ENCODE results near the gene ALPG. TPM values are rescaled to one million over a fixed set of nuclear protein-coding genes. Genes with fewer than 3 reads are reported as not detected.
"Not testable (repeated sequence)": the region's sequence is repeated elsewhere in the genome, so short reads cannot be mapped to it uniquely, and the experiment has no call there.

ALPG gene
- total RNA-seq, 1 donor from 2014 or later = not detected

DNA sequence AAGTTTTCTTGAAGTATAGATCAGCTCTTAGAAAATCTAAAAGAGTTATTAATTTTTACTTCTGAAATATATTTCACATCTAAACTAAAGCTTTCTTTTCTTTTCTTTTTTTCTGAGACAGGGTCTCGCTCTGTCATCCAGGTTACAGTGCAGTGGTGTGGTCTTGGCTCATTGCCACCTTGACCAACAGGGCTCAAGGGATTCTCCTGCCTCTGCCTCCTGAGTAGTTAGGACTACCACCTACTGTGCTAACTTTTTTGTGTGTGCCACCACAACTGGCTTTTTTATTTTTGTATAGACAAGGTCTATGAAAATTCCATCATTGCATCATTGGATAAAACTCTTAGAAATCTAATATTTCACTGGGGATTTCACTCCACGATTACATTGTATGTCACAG lies 10.0 kb upstream of the ALPG start:
- TF ChIP-seq CTCF (IDR thresholded peaks at IDR 0.05; ENCODE audit: unreplicated experiment) = no peak
- no peak overlapping the region for H3K27ac Mint-ChIP-seq
- H3K4me1 Mint-ChIP-seq = no peaks in the 10 kb centered on the region
- no peak for DNase-seq (ENCODE audit: low spot score in 2 of 2, unreplicated experiment in 2 of 2)
- H3K36me3 Mint-ChIP-seq = no peaks in the 10 kb centered on the region
- H3K27me3 Mint-ChIP-seq (ENCODE audit: low read depth) = no peaks in the 10 kb centered on the region
- no peak overlapping the region for H3K4me3 Mint-ChIP-seq
- H3K9me3 Mint-ChIP-seq = no peaks in the 10 kb centered on the region

DNA sequence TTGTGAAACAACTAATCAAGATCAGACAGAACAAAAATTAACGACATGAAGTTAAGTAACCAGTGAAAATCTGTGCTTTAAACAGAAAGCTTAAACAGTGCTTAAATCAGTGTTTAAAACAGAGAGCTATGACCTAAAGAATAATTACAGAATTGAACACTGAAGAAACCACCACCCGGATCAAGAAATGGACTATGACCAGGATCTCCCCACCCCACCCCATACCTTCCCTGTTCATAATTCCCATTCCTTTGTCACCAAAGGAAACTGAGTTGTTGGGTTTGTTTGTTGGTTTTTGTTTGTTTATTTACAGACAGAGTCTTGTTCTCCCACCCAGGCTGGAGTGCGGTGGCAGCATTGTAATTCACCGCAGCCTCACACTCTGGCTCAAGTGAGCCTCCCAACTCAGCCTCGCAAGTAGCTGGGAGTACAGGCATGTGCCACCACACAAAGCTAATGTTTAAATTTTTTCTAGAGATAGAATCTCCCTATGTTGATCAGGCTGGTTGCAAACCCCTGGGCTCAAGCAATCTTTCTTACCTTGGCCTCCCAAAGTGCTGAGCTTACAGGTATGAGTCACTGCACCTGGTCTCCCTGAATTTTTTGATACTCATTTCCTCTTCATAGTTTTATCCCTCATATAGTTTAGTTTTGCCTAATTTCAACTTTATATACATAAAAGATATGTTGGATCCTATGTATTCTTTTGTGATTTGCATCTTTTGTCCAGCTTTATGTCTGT lies 8.2 kb upstream of the ALPG start:
- H3K36me3 Mint-ChIP-seq = no peaks in the 10 kb centered on the region
- H3K27ac Mint-ChIP-seq = no peak overlapping the region
- DNase-seq (ENCODE audit: low spot score in 2 of 2, unreplicated experiment in 2 of 2) = no peak
- H3K4me3 Mint-ChIP-seq = no peak overlapping the region
- no peaks in the 10 kb centered on the region for H3K4me1 Mint-ChIP-seq
- no peak for TF ChIP-seq CTCF (IDR thresholded peaks at IDR 0.05; ENCODE audit: unreplicated experiment)
- no peaks in the 10 kb centered on the region for H3K9me3 Mint-ChIP-seq
- peaks cover 3% of the 10 kb centered on the region for H3K27me3 Mint-ChIP-seq (ENCODE audit: low read depth)

DNA sequence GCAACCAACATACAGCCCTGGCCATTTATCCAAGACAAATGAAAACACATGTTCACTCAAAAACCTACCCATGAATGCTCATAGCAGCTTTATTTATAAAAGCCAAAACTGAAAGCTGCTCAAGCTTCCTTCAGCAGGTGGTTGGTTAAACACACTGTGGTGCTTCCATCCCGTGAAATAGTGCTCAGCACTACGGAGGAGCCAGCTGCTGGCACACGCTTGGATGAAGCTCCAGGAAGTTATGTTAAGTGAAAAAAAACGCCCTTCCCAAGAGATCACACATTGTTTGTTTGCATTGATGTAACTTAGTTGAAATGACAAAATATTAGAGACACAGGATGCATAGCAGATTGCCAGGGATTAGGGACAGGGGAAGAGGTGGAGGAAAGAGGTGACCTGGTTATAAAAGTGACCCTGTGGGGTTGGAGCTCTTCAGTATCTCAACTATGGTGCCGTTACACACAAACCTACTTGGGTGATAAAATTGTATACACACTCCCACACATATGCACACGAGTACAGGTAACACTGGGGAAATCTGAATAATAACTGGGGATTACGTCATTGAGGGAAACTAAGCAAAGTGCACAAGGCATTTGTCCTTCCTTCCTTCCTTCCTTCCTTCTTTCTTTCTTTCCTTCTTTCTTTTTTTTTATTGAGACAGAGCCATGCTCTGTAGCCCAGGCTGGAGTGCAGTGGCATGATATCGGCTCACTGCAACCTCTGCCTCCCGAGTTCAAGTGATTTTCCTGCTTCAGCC lies 6.2 kb upstream of the ALPG start:
- TF ChIP-seq CTCF (IDR thresholded peaks at IDR 0.05; ENCODE audit: unreplicated experiment) = no peak
- H3K27me3 Mint-ChIP-seq (ENCODE audit: low read depth) = peaks cover 3% of the 10 kb centered on the region
- H3K27ac Mint-ChIP-seq = no peak overlapping the region
- H3K9me3 Mint-ChIP-seq = no peaks in the 10 kb centered on the region
- no peaks in the 10 kb centered on the region for H3K36me3 Mint-ChIP-seq
- no peaks in the 10 kb centered on the region for H3K4me1 Mint-ChIP-seq
- H3K4me3 Mint-ChIP-seq = no peak overlapping the region
- DNase-seq (ENCODE audit: low spot score in 2 of 2, unreplicated experiment in 2 of 2) = no peak

- Mint-ChIP-seq H3K27ac (no peak overlapping the region), H3K36me3 (no peaks in the 10 kb centered on the region)
Observed at GRCh38 chr2:232402518-232402917, 4.1 kb upstream of the ALPG start.

GRCh38 chr2:232405943-232406510 lies 617 bp upstream of the ALPG start:
- Mint-ChIP-seq H3K9me3 (no peaks in the 10 kb centered on the region), H3K4me1 (no peaks in the 10 kb centered on the region), H3K4me3 (no peak overlapping the region), H3K36me3 (no peaks in the 10 kb centered on the region), H3K27me3 (ENCODE audit: low read depth) (peaks cover 14% of the 10 kb centered on the region), H3K27ac (no peak overlapping the region)
- no peak for DNase-seq (ENCODE audit: low spot score in 2 of 2, unreplicated experiment in 2 of 2)
- TF ChIP-seq CTCF (IDR thresholded peaks at IDR 0.05; ENCODE audit: unreplicated experiment) = no peak

More at GRCh38 chr2:232402518-232402917, 4.1 kb upstream of the ALPG start:
- TF ChIP-seq CTCF (IDR thresholded peaks at IDR 0.05; ENCODE audit: unreplicated experiment) = no peak
- Mint-ChIP-seq H3K4me3 (no peak overlapping the region), H3K9me3 (no peaks in the 10 kb centered on the region), H3K4me1 (no peaks in the 10 kb centered on the region), H3K27me3 (ENCODE audit: low read depth) (peaks cover 3% of the 10 kb centered on the region)
- DNase-seq (ENCODE audit: low spot score in 2 of 2, unreplicated experiment in 2 of 2) = no peak

DNA sequence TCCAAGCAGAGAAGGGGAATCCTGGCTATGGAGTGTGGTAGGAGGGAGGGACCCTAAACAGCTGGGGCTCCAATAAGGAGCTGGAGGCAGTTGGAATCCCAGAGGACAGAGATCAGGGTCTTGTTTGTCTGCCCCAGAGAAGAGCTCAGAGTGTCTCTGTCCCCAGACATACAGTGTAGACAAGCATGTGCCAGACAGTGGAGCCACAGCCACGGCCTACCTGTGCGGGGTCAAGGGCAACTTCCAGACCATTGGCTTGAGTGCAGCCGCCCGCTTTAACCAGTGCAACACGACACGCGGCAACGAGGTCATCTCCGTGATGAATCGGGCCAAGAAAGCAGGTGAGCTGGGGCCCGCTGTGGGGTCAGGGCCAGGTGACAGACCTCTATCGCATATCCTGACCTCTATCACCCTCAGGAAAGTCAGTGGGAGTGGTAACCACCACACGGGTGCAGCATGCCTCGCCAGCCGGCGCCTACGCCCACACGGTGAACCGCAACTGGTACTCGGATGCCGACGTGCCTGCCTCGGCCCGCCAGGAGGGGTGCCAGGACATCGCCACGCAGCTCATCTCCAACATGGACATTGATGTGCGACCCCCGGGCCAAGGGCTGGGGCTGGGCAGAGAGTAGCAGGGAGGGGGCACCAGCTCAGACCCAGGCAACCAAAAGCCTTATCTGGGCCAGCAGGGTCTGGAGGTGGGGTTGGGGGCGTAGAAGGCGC lies 945 bp downstream of the ALPG start:
- not testable (repeated sequence) for H3K9me3 Mint-ChIP-seq; DNase-seq (ENCODE audit: low spot score in 2 of 2, unreplicated experiment in 2 of 2); H3K36me3 Mint-ChIP-seq; H3K4me1 Mint-ChIP-seq; H3K27ac Mint-ChIP-seq; H3K4me3 Mint-ChIP-seq
- H3K27me3 Mint-ChIP-seq (ENCODE audit: low read depth) = peaks cover 23% of the 10 kb centered on the region

- peaks cover 27% of the 10 kb centered on the region for H3K27me3 Mint-ChIP-seq (ENCODE audit: low read depth)
- H3K36me3 Mint-ChIP-seq; H3K27ac Mint-ChIP-seq; H3K4me1 Mint-ChIP-seq; DNase-seq (ENCODE audit: low spot score in 2 of 2, unreplicated experiment in 2 of 2); H3K4me3 Mint-ChIP-seq; H3K9me3 Mint-ChIP-seq: not testable (repeated sequence)
Observed at GRCh38 chr2:232408269-232408668, 1.6 kb downstream of the ALPG start.

DNA sequence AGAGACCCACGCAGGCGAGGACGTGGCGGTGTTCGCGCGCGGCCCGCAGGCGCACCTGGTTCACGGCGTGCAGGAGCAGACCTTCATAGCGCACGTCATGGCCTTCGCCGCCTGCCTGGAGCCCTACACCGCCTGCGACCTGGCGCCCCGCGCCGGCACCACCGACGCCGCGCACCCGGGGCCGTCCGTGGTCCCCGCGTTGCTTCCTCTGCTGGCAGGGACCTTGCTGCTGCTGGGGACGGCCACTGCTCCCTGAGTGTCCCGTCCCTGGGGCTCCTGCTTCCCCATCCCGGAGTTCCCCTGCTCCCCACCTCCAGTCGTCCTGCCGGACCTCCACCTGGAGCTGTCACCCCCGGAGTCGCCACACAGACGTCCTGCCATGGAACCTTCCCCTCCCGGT lies 3.0 kb downstream of the ALPG start:
- peaks cover 36% of the 10 kb centered on the region for H3K27me3 Mint-ChIP-seq (ENCODE audit: low read depth)
- not testable (repeated sequence) for DNase-seq (ENCODE audit: low spot score in 2 of 2, unreplicated experiment in 2 of 2); H3K4me3 Mint-ChIP-seq; H3K9me3 Mint-ChIP-seq; H3K36me3 Mint-ChIP-seq; H3K27ac Mint-ChIP-seq; H3K4me1 Mint-ChIP-seq

All from mesothelial cell of epicardium (in vitro differentiated cells).